Keratinocyte (primary cell): Measurements from ENCODE around the gene RNF180.

Source experiments
- EZH2 ChIP-seq: IDR thresholded peaks from one replicate; pipeline ENCODE4 v1.6.1; 2012; ENCODE audit warnings: inconsistent platforms, mild to moderate bottlenecking, low read length, moderate library complexity
- TF ChIP-seq, protein P1 (sequence below), 3 experiments: IDR thresholded peaks in 1 of 3; conservative IDR thresholded peaks in 1 of 3; optimal IDR thresholded peaks in 1 of 3; 2 replicates in 2 of 3; 3 replicates in 1 of 3; pipeline versions ENCODE3 to v1.5.1; 2011; ENCODE audit warnings: low read length in 3 of 3, mild to moderate bottlenecking in 3 of 3, moderate library complexity in 2 of 3, control low read depth in 1 of 3, inconsistent platforms in 1 of 3; ENCODE audit not compliant: insufficient read depth in 2 of 3; ENCODE audit errors: extremely low read depth in 1 of 3

DNA sequence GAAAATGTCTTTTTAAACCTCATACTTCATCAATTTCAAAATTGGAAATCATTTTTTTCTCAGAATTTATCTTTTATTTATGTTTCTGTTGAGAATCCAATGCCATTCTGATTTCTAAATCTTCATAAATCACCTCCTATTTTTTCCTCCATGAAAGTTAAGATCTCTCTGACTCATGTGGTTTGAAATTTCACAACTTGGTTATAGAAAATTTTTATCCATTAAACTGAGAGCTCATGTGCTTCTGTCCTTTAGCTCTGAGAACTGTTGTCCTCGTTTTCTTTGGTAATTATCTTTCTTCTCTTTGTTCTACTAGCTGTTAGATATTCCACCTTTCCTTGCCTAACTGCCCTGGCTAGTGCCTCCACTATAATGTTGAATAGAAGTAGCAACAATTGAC lies 1.5 kb upstream of the RNF180 start:
- TF ChIP-seq, protein P1, sequence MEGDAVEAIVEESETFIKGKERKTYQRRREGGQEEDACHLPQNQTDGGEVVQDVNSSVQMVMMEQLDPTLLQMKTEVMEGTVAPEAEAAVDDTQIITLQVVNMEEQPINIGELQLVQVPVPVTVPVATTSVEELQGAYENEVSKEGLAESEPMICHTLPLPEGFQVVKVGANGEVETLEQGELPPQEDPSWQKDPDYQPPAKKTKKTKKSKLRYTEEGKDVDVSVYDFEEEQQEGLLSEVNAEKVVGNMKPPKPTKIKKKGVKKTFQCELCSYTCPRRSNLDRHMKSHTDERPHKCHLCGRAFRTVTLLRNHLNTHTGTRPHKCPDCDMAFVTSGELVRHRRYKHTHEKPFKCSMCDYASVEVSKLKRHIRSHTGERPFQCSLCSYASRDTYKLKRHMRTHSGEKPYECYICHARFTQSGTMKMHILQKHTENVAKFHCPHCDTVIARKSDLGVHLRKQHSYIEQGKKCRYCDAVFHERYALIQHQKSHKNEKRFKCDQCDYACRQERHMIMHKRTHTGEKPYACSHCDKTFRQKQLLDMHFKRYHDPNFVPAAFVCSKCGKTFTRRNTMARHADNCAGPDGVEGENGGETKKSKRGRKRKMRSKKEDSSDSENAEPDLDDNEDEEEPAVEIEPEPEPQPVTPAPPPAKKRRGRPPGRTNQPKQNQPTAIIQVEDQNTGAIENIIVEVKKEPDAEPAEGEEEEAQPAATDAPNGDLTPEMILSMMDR (optimal IDR thresholded peaks at IDR 0.05 in 1 of 3, IDR thresholded peaks at IDR 0.05 in 1 of 3, conservative IDR thresholded peaks at IDR 0.05 in 1 of 3; ENCODE audit: extremely low read depth in 1 of 3, insufficient read depth in 2 of 3, low read length in 3 of 3), result no peak
- no peak for TF ChIP-seq EZH2
